GM18520 (cell line): Measurements from ENCODE around the gene ZNF180.
"Not testable (repeated sequence)": the region's sequence is repeated elsewhere in the genome, so short reads cannot be mapped to it uniquely, and the experiment has no call there.

Experiments used
- ATAC-seq: cut with Tn5 transposase; IDR thresholded peaks from one replicate; pipeline ENCODE4 v1.9.1; 2021; ENCODE audit not compliant: unreplicated experiment

ZNF180 gene

GRCh38 chr19:44499962-44500949 is at the start of gene ZNF180:
Gene ZNF180, minus strand, starts transcription at chr19:44500522. Its CDS starts 3,188 bp downstream, at chr19:44497334.
- ATAC-seq = peak; percentile 87

GRCh38 chr19:44549507-44549906 is 49.2 kb upstream of the ZNF180 start:
- no peak for ATAC-seq

GRCh38 chr19:44548736-44549135 is 48.4 kb upstream of the ZNF180 start:
- no peak for ATAC-seq

- no peak for ATAC-seq
These were observed 43.7 kb upstream of the ZNF180 start for GRCh38 chr19:44544031-44544430.

DNA sequence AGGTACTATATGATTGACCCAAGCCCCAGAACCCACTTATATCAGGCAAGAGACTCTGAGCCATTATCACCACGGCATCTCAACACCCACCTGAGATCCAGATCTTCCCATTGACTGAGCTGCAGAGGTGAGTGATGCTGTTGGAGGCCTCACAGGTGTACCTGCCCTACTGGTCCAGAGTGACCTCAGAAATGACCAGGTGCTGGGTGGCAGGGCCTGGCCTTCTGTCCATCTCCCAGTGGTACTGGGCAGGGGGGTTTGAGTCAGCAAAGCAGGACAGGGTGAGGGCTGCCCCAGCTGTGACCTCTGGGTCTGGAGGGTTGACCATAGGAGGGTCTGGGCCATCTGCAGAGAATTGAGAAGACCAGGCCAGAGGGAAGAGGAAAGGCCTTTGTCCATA is 42.3 kb upstream of the ZNF180 start:
- no peak for ATAC-seq

GRCh38 chr19:44540736-44541135 is 40.4 kb upstream of the ZNF180 start:
- ATAC-seq = no peak

- ATAC-seq = no peak
These were observed 39.7 kb upstream of the ZNF180 start for GRCh38 chr19:44539991-44540390.

- no peak for ATAC-seq
These were observed 39.0 kb upstream of the ZNF180 start for GRCh38 chr19:44539236-44539826.

DNA sequence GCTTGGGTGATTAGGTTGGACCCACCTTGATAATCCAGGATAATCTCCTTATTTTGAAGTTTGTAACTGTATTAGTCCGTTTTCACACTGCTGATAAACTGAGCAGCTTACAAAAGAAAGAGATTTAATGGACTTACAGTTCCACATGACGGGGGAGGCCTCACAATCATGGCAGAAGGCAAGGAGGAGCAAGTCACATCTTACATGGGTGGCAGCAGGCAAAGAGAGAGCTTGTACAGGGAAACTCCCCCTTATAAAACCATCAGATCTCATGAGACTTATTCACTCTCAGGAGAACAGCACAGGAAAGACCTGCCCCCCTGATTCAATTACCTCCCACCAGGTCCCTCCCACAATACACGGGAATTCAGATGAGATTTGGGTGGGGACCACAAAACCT is 35.0 kb upstream of the ZNF180 start:
- not testable (repeated sequence) for ATAC-seq

- ATAC-seq = no peak
These were observed 32.5 kb upstream of the ZNF180 start for GRCh38 chr19:44532819-44533218.

DNA sequence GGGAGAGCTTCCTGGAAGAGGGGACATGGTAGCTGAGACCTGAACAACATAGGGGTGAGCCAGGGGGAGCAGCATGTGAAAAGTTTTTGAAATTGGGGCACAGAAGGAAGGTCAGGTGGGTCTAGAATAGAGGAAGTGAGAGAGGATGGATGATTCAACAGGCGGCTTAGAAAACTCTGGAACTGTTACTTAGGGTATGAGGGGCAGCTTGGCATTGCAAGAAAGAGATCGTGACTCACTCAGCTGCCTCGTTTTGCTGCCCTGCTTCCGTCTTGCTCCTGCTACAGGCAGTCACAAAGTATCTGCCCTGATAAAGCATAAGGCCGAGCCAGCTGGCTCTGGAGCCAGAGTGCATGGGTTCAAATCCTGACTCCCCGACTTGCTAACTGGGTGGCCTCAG is 30.5 kb upstream of the ZNF180 start:
- no peak for ATAC-seq

- ATAC-seq = no peak
These were observed 29.2 kb upstream of the ZNF180 start, which contains the start of gene CEACAM20 for GRCh38 chr19:44529536-44529935. Gene CEACAM20, minus strand, starts transcription at chr19:44529675. Its CDS starts 166 bp downstream, at chr19:44529509.

GRCh38 chr19:44527554-44527953 is 27.2 kb upstream of the ZNF180 start:
- no peak for ATAC-seq

DNA sequence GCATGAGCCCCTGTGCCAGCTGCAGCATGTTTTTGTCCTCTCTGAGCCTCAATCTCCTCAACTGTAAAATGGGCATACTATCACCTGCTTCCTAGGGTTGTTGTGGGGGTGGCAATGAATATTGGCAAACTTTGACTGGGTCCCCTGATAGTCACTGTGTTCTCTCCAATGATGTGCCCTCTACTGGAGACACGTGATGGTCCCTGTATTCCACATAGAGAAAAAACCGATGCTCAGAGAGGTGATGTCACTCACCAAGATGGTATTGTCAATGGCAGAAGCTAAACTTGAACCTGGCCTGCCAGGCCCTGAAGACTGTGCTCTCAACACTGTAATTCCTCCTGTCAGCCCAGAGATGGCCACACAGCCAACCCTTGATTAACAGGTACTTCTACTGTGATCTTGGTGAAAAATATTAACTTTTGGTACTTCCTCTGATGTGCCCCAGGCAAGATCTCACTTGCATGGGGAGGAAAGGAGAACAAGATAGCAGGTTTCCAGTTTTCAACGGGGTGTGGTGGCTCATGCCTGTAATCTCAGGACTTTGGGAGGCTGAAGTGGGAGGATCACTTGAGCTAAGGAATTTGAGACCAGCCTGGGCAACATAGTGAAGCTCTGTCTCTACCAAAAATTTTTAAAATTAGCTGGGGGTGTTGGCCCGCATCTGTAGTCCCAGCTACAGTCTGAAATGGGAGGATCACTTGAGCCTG is 25.6 kb upstream of the ZNF180 start:
- ATAC-seq = no peak

DNA sequence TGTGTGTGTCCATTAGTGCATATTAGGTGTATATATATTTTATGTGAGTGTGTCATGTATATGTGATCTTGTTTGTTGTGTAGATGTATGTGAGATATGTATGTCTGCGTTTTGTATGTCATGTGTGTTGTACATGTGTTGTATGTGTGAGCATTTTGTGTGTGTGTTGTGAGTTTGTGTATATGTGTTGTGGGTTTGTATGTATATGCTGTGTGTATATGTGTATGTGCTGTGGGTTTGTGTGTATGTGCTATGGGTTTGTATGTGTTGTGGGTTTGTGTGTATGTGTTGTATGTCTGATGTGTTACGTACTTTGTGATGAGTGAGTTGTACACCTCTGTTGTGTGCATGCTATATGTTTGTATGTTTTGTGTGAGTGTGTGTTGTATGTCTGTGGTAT is 21.0 kb upstream of the ZNF180 start:
- ATAC-seq = no peak

DNA sequence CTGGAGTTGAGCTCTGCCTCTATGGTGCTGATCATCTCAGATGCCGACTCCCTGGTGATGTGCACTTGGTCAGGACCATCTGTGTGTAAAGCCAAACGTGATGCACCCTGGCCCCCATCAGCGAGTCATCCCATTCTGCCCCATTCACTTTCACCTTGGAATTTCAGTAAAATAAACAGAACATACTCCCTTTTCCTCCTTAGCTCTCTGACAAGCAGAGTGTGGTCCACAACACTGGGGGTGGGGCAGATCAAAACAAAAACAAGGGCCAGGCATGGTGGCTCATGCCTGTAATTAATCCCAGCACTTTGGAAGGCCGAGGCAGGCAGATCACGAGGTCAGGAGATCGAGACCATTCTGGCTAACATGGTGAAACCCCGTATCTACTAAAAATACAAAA is 16.8 kb upstream of the ZNF180 start:
- ATAC-seq = no peak

DNA sequence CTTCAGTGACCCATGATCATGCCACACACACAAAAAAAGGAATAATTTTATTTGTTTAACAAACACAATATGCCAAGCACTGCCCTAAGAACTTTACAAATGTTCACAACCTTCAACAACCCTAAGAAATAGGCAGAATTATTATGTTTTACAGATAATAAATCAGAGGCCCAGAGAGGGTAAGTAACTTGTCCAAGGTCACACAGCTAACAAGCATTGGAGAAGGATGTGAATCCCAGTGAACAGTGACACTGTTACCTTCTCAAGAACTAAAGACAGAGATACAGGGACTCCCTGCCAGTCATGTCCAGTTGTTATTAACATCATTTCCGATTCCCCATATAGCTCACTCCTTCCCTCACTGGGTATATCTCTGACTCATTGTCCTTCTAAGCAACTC is 15.6 kb upstream of the ZNF180 start:
- no peak for ATAC-seq

DNA sequence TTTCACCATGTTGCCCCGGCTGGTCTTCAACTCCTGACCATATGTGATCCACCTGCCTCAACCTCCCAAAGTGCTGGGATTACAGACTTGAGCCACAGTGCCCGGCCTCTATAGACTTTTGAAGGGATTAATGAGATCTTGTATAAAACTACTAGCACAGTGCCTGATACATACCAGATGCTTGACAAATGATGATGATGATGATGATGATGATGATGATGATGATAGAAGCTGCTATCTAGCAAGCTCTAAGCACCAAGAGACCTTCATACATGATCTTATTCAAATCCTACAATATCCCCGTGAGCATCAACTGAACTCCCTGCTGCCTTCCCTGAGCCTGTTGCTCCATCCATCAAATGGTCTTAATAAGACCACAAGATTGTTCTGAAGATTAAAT is 14.7 kb upstream of the ZNF180 start:
- no peak for ATAC-seq

- no peak for ATAC-seq
These were observed 12.3 kb upstream of the ZNF180 start for GRCh38 chr19:44512326-44513298.

- ATAC-seq = no peak
These were observed 9.2 kb upstream of the ZNF180 start for GRCh38 chr19:44509478-44509877.
